Stomach (tissue), 9 donors: Measurements from ENCODE around the gene PXMP4. TPM values are rescaled to one million over a fixed set of nuclear protein-coding genes. Genes with fewer than 3 reads are reported as not detected.

Experiments used
- DNase-seq, 2 donors: peaks; one replicate each; pipeline versions ENCODE4 v3.0.0 to v3.0.0-alpha.2; 2013 to 2019
- H3K27ac ChIP-seq, 5 donors: fragments of 200-600 bp in 4 of 5; sonication (generic) in 4 of 5; one replicate each; pipeline ENCODE4 v1.5.1; 2013 to 2019; ENCODE audit warnings: mild to moderate bottlenecking in 1 of 5, moderate library complexity in 1 of 5
- H3K27me3 ChIP-seq, 3 donors: fragments of 200-600 bp; sonication (generic); one replicate each; pipeline ENCODE4 v1.5.1; 2017 to 2019; ENCODE audit warnings: mixed run types in 1 of 3
- H3K36me3 ChIP-seq, 4 donors: fragments of 200-600 bp; sonication (generic); 1 replicate in 3 of 4; 2 replicates in 1 of 4; pipeline ENCODE4 v1.5.1; 2016 to 2019
- H3K4me1 ChIP-seq, 4 donors: fragments of 200-600 bp; sonication (generic); one replicate each; pipeline ENCODE4 v1.5.1; 2016 to 2019
- H3K4me3 ChIP-seq, 4 donors: fragments of 200-600 bp; sonication (generic) in 3 of 4; one replicate each; pipeline ENCODE4 v1.5.1; 2016 to 2019; ENCODE audit warnings: mild to moderate bottlenecking in 1 of 4
- H3K9me3 ChIP-seq, 4 donors: fragments of 200-600 bp; sonication (generic); one replicate each; pipeline ENCODE4 v1.5.1; 2016 to 2019
- EP300 ChIP-seq: sonication (generic); formaldehyde crosslinking; IDR thresholded peaks from one replicate; pipeline ENCODE4 v1.6.1; 2017; ENCODE audit warnings: antibody characterized with exemption
- POLR2A ChIP-seq, 4 donors: fragments of 450-650 bp; IDR thresholded peaks; one replicate each; pipeline ENCODE4 v1.6.1; 2016; ENCODE audit warnings: antibody characterized with exemption in 4 of 4, control low read depth in 2 of 4, mild to moderate bottlenecking in 1 of 4, moderate library complexity in 1 of 4
- POLR2AphosphoS5 ChIP-seq, 3 donors: sonication (generic); formaldehyde crosslinking; IDR thresholded peaks; one replicate each; pipeline ENCODE4 v1.6.1; 2016; ENCODE audit warnings: antibody characterized with exemption in 3 of 3
- WGBS, 5 donors: extraction: QIAGEN DNeasy Blood & Tissue Kit in 3 of 5; methylation state at CpG; one replicate each; pipeline versions ENCODE4 v1.1.5 to v1.1.7; 2013 to 2018; 5-methylcytosine and 5-hydroxymethylcytosine counted together
- intact Hi-C: fragments of 100-400 bp; cut with DNase I; formaldehyde crosslinking; loops from one replicate; pipeline ENCODE4 v1.15.1; 2023; ENCODE audit warnings: low total_unique reads
- polyA plus RNA-seq, 3 donors: library from polyadenylated mRNA; stranded (reverse); fragments of 200-250 nt; gene quantifications; one replicate each; pipeline ENCODE4 v1.2.3, GENCODE V29; 2013
- total RNA-seq, 5 donors: library from RNA; depleted of rRNA; stranded (reverse); fragments of >200 nt; gene quantifications; one replicate each; pipeline versions ENCODE4 v1.1.0 to v1.2.3, GENCODE V29; 2014 to 2016
- TF ChIP-seq, protein P1 (sequence below), 7 experiments: fragments of 450-650 bp in 4 of 7; fragments of 200-600 bp in 3 of 7; sonication (generic) in 3 of 7; IDR thresholded peaks; one replicate each; pipeline ENCODE4 v1.5.1; 2016 to 2019; ENCODE audit warnings: antibody characterized with exemption in 7 of 7, control low read depth in 2 of 7, mild to moderate bottlenecking in 1 of 7
- donor health status: healthy with polysubstance abuse.
- donor health status: Bipolar disorder and iron deficiency.
- donor health status: healthy.

Gene PXMP4
- total and polyA plus RNA-seq, 8 donors, result 0.72 to 36.8 (median 5.6) TPM

DNA sequence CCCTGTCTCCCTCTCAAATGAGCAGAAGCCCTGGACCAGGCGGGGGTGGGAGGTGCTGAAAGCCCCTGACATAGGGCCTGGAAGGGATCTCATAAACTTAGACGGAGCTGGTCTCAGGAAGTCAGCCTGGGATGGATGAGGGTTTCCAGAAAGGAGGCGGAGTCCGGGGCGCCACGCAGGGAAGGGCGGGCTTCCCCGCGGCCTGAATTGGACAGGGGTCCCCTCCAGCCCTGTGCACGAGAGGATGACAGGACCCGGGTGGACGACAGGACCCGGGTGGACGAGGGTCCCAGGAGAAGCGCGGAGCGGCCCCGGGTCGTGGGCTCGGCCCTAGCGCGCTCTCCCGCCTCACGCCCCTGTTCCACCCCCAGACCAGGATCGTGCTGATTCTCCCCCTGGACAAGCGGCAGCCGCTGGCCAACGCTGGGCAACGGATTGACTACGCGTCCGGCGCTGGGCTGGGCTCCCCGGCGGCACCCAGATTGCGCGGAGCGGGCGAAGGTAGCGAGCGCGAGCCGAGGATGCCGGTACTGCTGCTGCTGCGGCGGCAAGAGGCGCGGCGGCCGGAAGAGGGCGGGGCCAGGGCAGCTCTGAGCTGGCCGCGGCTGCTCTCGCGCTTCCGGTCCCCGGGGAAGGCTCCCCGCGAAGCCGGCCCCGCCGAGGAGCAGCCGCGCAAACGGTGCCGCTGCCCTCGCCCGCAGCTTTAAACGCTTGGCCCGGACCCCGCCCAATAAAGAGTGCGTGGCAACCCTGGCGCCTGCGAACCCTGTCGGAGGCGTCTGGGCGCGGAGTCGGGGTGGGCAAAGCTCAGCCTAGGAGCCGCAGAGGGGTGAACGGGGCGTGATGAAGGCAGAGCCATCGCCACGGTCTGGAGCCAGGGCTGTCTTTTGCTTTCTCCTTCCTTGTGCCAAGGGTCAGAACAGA, 56.7 kb downstream of the PXMP4 start:
- Histone ChIP-seq H3K27ac (peak overlapping the region; percentile 87 to 96 (median 93)), H3K4me1 (peaks cover 27 to 58% (median 52%) of the 10 kb centered on the region in 4 donors), H3K27me3 (no peaks in the 10 kb centered on the region), H3K9me3 (no peaks in the 10 kb centered on the region), H3K4me3 (peak overlapping the region; percentile 68 to 90 (median 77)), H3K36me3 (peaks cover 21 to 25% (median 22%) of the 10 kb centered on the region in 4 donors)
- WGBS, 5 donors, result 0 to 3% (median 1%) methylated on average over 22 to 84 of the region's 84 CpGs
- TF ChIP-seq POLR2AphosphoS5 (IDR thresholded peaks at IDR 0.05) (peak in 2 of 3 donors; percentile 25 to 88), EP300 (no peak), POLR2A (IDR thresholded peaks at IDR 0.05) (peak in 1 of 4 donors; percentile 14)
- TF ChIP-seq, protein P1, sequence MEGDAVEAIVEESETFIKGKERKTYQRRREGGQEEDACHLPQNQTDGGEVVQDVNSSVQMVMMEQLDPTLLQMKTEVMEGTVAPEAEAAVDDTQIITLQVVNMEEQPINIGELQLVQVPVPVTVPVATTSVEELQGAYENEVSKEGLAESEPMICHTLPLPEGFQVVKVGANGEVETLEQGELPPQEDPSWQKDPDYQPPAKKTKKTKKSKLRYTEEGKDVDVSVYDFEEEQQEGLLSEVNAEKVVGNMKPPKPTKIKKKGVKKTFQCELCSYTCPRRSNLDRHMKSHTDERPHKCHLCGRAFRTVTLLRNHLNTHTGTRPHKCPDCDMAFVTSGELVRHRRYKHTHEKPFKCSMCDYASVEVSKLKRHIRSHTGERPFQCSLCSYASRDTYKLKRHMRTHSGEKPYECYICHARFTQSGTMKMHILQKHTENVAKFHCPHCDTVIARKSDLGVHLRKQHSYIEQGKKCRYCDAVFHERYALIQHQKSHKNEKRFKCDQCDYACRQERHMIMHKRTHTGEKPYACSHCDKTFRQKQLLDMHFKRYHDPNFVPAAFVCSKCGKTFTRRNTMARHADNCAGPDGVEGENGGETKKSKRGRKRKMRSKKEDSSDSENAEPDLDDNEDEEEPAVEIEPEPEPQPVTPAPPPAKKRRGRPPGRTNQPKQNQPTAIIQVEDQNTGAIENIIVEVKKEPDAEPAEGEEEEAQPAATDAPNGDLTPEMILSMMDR (IDR thresholded peaks at IDR 0.05), result no peak
- intact Hi-C loops, result no loop called here
- DNase-seq, result peak; percentile 86 to 96

GRCh38 chr20:33662172-33662571, 57.9 kb downstream of the PXMP4 start, which contains the start of gene C20orf144:
TSS of gene C20orf144 (plus strand) at chr20:33662327. CDS start at chr20:33662346, 19 bp downstream.
- 90 to 96% (median 95%) methylated on average over 8 to 10 of the region's 10 CpGs for WGBS, 5 donors
- TF ChIP-seq, protein P1 (IDR thresholded peaks at IDR 0.05), result no peak
- TF ChIP-seq EP300, result no peak
- no peak for TF ChIP-seq POLR2AphosphoS5 (IDR thresholded peaks at IDR 0.05)
- TF ChIP-seq POLR2A (IDR thresholded peaks at IDR 0.05), result no peak
- Histone ChIP-seq H3K9me3 (no peaks in the 10 kb centered on the region), H3K27ac (peak within 1 kb of the TSS; percentile 87 to 96 (median 93)), H3K4me1 (peaks cover 20 to 46% (median 40%) of the 10 kb centered on the region in 4 donors), H3K27me3 (no peaks in the 10 kb centered on the region), H3K36me3 (peaks cover 27 to 35% (median 33%) of the 10 kb centered on the region in 4 donors), H3K4me3 (peak within 1 kb of the TSS; percentile 68 to 90 (median 77))
- intact Hi-C loops, result no loop called here
- peak in 1 of 2 donors; percentile 12 for DNase-seq

GRCh38 chr20:33660685-33661058, 59.4 kb downstream of the PXMP4 start:
- Histone ChIP-seq H3K27me3 (no peaks in the 10 kb centered on the region), H3K36me3 (peaks cover 27 to 48% (median 42%) of the 10 kb centered on the region in 4 donors)
- WGBS, 5 donors, result 76 to 92% (median 88%) methylated on average over 7 of the region's 7 CpGs

More at GRCh38 chr20:33660685-33661058, 59.4 kb downstream of the PXMP4 start:
- no peaks in the 10 kb centered on the region for H3K9me3 ChIP-seq
- intact Hi-C loops, result no loop called here
- H3K4me1 ChIP-seq, result peaks cover 9 to 34% (median 27%) of the 10 kb centered on the region in 4 donors
- H3K27ac ChIP-seq, result no peak overlapping the region
- TF ChIP-seq POLR2A (IDR thresholded peaks at IDR 0.05) (no peak), EP300 (no peak), POLR2AphosphoS5 (IDR thresholded peaks at IDR 0.05) (no peak)
- TF ChIP-seq, protein P1 (IDR thresholded peaks at IDR 0.05), result no peak
- DNase-seq, result no peak
- no peak overlapping the region for H3K4me3 ChIP-seq
